ENCODE measurements around the gene SH3BP1. TPM values are rescaled to one million over a fixed set of nuclear protein-coding genes. Genes with fewer than 3 reads are reported as not detected.

SH3BP1 gene
- total RNA-seq, 1 experiment from 2014 or later: 39.4 TPM

DNA sequence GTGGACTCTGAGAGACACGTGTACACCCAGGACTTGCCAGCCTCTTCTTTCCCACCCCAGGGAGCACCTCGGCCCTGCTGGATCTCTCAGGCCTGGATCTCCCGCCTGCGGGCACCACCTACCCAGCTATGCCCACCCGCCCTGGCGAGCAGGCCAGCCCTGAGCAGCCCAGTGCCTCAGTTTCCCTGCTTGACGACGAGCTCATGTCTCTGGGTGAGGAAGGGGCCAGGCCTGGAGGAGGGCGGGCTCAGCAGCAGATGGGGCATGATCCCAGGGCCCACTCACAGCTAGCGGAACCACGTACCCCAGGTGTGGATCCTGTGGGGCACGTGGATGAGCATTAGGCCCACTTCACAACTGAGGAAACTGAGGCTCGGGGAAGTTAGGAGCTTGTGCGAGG lies 13.7 kb upstream of the SH3BP1 start:
- DNase-seq (ENCODE audit: low spot score): no peak
- Mint-ChIP-seq H3K4me3 (no peak overlapping the region), H3K9me3 (no peaks in the 10 kb centered on the region), H3K27me3 (ENCODE audit: low read depth) (no peaks in the 10 kb centered on the region), H3K4me1 (peaks cover 3% of the 10 kb centered on the region), H3K36me3 (peaks cover 3% of the 10 kb centered on the region), H3K27ac (no peak overlapping the region)
- POLR2A ChIA-PET: interaction anchor here (0.5 kb wide), 1 partner anchor 18 kb away, joined by 5 read pairs; no protein-coding TSS in a partner anchor
- CTCF ChIA-PET: interaction anchor here (1.0 to 11.4 kb wide), 7 partner anchors 8 to 33 kb away, joined by 3 to 152 read pairs (median 5); partner anchors contain the start of gene GGA1
- no peak for ATAC-seq
- no peak for TF ChIP-seq RORB (CRISPR knock-in tag; IDR thresholded peaks at IDR 0.05)
- no peak for TF ChIP-seq PRRX2 (CRISPR knock-in tag; IDR thresholded peaks at IDR 0.05)
- TF ChIP-seq, protein P1, sequence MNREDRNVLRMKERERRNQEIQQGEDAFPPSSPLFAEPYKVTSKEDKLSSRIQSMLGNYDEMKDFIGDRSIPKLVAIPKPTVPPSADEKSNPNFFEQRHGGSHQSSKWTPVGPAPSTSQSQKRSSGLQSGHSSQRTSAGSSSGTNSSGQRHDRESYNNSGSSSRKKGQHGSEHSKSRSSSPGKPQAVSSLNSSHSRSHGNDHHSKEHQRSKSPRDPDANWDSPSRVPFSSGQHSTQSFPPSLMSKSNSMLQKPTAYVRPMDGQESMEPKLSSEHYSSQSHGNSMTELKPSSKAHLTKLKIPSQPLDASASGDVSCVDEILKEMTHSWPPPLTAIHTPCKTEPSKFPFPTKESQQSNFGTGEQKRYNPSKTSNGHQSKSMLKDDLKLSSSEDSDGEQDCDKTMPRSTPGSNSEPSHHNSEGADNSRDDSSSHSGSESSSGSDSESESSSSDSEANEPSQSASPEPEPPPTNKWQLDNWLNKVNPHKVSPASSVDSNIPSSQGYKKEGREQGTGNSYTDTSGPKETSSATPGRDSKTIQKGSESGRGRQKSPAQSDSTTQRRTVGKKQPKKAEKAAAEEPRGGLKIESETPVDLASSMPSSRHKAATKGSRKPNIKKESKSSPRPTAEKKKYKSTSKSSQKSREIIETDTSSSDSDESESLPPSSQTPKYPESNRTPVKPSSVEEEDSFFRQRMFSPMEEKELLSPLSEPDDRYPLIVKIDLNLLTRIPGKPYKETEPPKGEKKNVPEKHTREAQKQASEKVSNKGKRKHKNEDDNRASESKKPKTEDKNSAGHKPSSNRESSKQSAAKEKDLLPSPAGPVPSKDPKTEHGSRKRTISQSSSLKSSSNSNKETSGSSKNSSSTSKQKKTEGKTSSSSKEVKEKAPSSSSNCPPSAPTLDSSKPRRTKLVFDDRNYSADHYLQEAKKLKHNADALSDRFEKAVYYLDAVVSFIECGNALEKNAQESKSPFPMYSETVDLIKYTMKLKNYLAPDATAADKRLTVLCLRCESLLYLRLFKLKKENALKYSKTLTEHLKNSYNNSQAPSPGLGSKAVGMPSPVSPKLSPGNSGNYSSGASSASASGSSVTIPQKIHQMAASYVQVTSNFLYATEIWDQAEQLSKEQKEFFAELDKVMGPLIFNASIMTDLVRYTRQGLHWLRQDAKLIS (CRISPR knock-in tag; IDR thresholded peaks at IDR 0.05; ENCODE audit: borderline replicate concordance): no peak
- no peak for TF ChIP-seq JUN (CRISPR knock-in tag; IDR thresholded peaks at IDR 0.05)
- no peak for TF ChIP-seq ZNF232 (CRISPR knock-in tag; IDR thresholded peaks at IDR 0.05)
- no peak for TF ChIP-seq E2F4 (CRISPR knock-in tag; IDR thresholded peaks at IDR 0.05; ENCODE audit: borderline replicate concordance, low read depth)
- TF ChIP-seq ATF1 (CRISPR knock-in tag; IDR thresholded peaks at IDR 0.05): no peak
- TF ChIP-seq GRHL2 (CRISPR knock-in tag; IDR thresholded peaks at IDR 0.05; ENCODE audit: insufficient replicate concordance, severe bottlenecking): no peak
- TF ChIP-seq NR2C2 (CRISPR knock-in tag; IDR thresholded peaks at IDR 0.05): no peak
- TF ChIP-seq NFE2L1 (CRISPR knock-in tag; IDR thresholded peaks at IDR 0.05): no peak
- TF ChIP-seq KAT7 (CRISPR knock-in tag; IDR thresholded peaks at IDR 0.05; ENCODE audit: borderline replicate concordance): no peak
- no peak for TF ChIP-seq ZNF671 (CRISPR knock-in tag; IDR thresholded peaks at IDR 0.05)
- TF ChIP-seq ZNF219 (CRISPR knock-in tag; IDR thresholded peaks at IDR 0.05; ENCODE audit: borderline replicate concordance): no peak
- no peak for TF ChIP-seq OVOL2 (CRISPR knock-in tag; IDR thresholded peaks at IDR 0.05; ENCODE audit: borderline replicate concordance)
- no peak for TF ChIP-seq ZNF416 (CRISPR knock-in tag; IDR thresholded peaks at IDR 0.05)
- TF ChIP-seq, protein P2, sequence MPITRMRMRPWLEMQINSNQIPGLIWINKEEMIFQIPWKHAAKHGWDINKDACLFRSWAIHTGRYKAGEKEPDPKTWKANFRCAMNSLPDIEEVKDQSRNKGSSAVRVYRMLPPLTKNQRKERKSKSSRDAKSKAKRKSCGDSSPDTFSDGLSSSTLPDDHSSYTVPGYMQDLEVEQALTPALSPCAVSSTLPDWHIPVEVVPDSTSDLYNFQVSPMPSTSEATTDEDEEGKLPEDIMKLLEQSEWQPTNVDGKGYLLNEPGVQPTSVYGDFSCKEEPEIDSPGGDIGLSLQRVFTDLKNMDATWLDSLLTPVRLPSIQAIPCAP (CRISPR knock-in tag; IDR thresholded peaks at IDR 0.05): no peak
- TF ChIP-seq EMX1 (CRISPR knock-in tag; IDR thresholded peaks at IDR 0.05): no peak
- TF ChIP-seq CREM (CRISPR knock-in tag; IDR thresholded peaks at IDR 0.05): no peak
- no peak for TF ChIP-seq ZNF423 (CRISPR knock-in tag; IDR thresholded peaks at IDR 0.05)
- no peak for TF ChIP-seq FOXJ3 (CRISPR knock-in tag; IDR thresholded peaks at IDR 0.05; ENCODE audit: borderline replicate concordance)

DNA sequence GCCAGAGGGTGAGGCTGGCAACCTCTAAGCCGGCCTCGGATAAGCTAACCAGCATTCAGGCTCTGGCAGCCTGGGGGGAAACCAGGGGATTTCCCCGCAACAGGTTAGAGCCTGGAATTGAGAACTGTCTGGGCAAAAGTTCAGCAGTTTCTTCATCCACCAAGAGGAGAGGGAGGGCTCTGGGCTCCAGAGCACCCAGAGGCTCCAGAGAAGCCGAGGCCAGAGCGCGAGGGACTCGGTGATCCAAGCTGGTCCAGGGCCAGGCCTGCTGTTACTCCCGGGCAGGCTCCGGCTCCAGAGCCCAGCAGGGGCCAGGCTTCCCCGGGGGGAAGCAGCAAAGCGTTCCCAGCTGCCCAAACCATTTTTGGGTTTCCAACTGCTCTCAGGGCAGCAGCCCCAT lies 13.3 kb upstream of the SH3BP1 start:
- ChIA-PET CTCF (interaction anchor here (1.0 to 11.4 kb wide), 6 partner anchors 8 to 34 kb away, joined by 3 to 152 read pairs (median 6); partner anchors contain the start of gene GGA1), POLR2A (interaction anchor here (0.5 kb wide), 1 partner anchor 18 kb away, joined by 5 read pairs; no protein-coding TSS in a partner anchor)
- Mint-ChIP-seq H3K4me1 (peaks cover 3% of the 10 kb centered on the region), H3K4me3 (no peak overlapping the region), H3K27me3 (ENCODE audit: low read depth) (no peaks in the 10 kb centered on the region), H3K27ac (no peak overlapping the region), H3K9me3 (no peaks in the 10 kb centered on the region), H3K36me3 (peaks cover 2% of the 10 kb centered on the region; the same call in 1 of the 2 replicates)
- no peak for DNase-seq (ENCODE audit: low spot score)
- TF ChIP-seq SMAD4 (CRISPR knock-in tag; IDR thresholded peaks at IDR 0.05): no peak
- no peak for TF ChIP-seq MLX (CRISPR knock-in tag; IDR thresholded peaks at IDR 0.05)
- TF ChIP-seq, protein P3, sequence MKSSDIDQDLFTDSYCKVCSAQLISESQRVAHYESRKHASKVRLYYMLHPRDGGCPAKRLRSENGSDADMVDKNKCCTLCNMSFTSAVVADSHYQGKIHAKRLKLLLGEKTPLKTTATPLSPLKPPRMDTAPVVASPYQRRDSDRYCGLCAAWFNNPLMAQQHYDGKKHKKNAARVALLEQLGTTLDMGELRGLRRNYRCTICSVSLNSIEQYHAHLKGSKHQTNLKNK (CRISPR knock-in tag; IDR thresholded peaks at IDR 0.05): no peak
- TF ChIP-seq, protein P4, sequence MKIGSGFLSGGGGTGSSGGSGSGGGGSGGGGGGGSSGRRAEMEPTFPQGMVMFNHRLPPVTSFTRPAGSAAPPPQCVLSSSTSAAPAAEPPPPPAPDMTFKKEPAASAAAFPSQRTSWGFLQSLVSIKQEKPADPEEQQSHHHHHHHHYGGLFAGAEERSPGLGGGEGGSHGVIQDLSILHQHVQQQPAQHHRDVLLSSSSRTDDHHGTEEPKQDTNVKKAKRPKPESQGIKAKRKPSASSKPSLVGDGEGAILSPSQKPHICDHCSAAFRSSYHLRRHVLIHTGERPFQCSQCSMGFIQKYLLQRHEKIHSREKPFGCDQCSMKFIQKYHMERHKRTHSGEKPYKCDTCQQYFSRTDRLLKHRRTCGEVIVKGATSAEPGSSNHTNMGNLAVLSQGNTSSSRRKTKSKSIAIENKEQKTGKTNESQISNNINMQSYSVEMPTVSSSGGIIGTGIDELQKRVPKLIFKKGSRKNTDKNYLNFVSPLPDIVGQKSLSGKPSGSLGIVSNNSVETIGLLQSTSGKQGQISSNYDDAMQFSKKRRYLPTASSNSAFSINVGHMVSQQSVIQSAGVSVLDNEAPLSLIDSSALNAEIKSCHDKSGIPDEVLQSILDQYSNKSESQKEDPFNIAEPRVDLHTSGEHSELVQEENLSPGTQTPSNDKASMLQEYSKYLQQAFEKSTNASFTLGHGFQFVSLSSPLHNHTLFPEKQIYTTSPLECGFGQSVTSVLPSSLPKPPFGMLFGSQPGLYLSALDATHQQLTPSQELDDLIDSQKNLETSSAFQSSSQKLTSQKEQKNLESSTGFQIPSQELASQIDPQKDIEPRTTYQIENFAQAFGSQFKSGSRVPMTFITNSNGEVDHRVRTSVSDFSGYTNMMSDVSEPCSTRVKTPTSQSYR (CRISPR knock-in tag; IDR thresholded peaks at IDR 0.05): no peak
- TF ChIP-seq NFATC4 (CRISPR knock-in tag; IDR thresholded peaks at IDR 0.05): no peak
- TF ChIP-seq, protein P5, sequence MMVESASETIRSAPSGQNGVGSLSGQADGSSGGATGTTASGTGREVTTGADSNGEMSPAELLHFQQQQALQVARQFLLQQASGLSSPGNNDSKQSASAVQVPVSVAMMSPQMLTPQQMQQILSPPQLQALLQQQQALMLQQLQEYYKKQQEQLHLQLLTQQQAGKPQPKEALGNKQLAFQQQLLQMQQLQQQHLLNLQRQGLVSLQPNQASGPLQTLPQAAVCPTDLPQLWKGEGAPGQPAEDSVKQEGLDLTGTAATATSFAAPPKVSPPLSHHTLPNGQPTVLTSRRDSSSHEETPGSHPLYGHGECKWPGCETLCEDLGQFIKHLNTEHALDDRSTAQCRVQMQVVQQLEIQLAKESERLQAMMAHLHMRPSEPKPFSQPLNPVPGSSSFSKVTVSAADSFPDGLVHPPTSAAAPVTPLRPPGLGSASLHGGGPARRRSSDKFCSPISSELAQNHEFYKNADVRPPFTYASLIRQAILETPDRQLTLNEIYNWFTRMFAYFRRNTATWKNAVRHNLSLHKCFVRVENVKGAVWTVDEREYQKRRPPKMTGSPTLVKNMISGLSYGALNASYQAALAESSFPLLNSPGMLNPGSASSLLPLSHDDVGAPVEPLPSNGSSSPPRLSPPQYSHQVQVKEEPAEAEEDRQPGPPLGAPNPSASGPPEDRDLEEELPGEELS (CRISPR knock-in tag; IDR thresholded peaks at IDR 0.05): no peak
- ATAC-seq: no peak

All from WTC11 (cell line).